Colonic mucosa (tissue), 4 donors: ENCODE data around the gene YAE1. TPM values are rescaled to one million over a fixed set of nuclear protein-coding genes. Genes with fewer than 3 reads are reported as not detected.
A peak's percentile ranks its signal among the peaks of the same experiment; 100 is the strongest.
"Not testable (repeated sequence)": the region's sequence is repeated elsewhere in the genome, so short reads cannot be mapped to it uniquely, and the experiment has no call there.

ENCODE experiments used
- DNase-seq: peaks from one replicate; pipeline ENCODE4 v3.0.0-alpha.2; 2020
- H3K27ac ChIP-seq: fragments of 200-600 bp; one replicate; pipeline ENCODE4 v1.8.0; 2021
- H3K27me3 ChIP-seq: fragments of 200-600 bp; one replicate; pipeline ENCODE4 v1.8.0; 2021
- H3K36me3 ChIP-seq: fragments of 200-600 bp; one replicate; pipeline ENCODE4 v1.8.0; 2021
- H3K4me1 ChIP-seq: fragments of 200-600 bp; one replicate; pipeline ENCODE4 v1.8.0; 2021; ENCODE audit warnings: mild to moderate bottlenecking
- H3K4me3 ChIP-seq: fragments of 200-600 bp; one replicate; pipeline ENCODE4 v1.8.0; 2021
- H3K9ac ChIP-seq, 2 donors: one replicate each; pipeline ENCODE4 v1.7.0; 2013; ENCODE audit warnings: control low read depth in 2 of 2, low read depth in 2 of 2, low read length in 2 of 2
- H3K9me3 ChIP-seq: fragments of 200-600 bp; one replicate; pipeline ENCODE4 v1.8.0; 2021
- intact Hi-C: fragments of 100-400 bp; cut with DNase I; formaldehyde crosslinking; loops from one replicate; pipeline ENCODE4 v1.14.1; 2022
- total RNA-seq, 2 donors: library from RNA; stranded (reverse); fragmentation: NEBNext Ultra II Directional in 1 of 2; extraction: Animal tissue kit (Norgen Biotek cat#: 25700) in 1 of 2; gene quantifications; one replicate each; pipeline ENCODE4 v1.2.1, GENCODE V29; 2021
- TF ChIP-seq, protein P1 (sequence below): fragments of 200-600 bp; IDR thresholded peaks from one replicate; pipeline ENCODE4 v1.8.0; 2022; ENCODE audit warnings: antibody characterized with exemption, mild to moderate bottlenecking
- donor health status: healthy.
- donor health status: DM: no; HTN: no; CAD: no.
- donor health status: DM: no; HTN: no; CAD: no.

The YAE1 gene
- total RNA-seq, 2 donors from 2014 or later = 21.8 to 23.2 TPM

DNA sequence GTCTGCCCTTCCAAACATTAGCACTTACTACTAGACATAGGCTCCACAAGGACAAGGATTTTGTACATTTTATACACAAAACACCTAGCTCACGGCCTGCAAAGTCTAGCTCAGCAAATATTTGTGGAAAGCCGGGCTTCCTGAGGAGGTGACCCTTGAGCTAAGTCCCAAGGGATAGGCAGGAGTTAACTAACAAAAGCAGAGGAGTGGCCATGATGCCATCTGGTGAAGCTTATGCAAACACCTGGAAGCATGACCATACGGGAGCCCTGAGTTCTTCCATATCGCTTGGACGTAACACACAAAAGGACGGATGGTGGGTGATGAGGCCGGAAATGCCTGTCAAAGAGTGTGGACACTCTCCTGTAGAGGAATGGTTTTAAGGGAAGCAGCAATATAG, 25.9 kb upstream of the YAE1 start:
- H3K27ac ChIP-seq = no peak overlapping the region
- TF ChIP-seq, protein P1, sequence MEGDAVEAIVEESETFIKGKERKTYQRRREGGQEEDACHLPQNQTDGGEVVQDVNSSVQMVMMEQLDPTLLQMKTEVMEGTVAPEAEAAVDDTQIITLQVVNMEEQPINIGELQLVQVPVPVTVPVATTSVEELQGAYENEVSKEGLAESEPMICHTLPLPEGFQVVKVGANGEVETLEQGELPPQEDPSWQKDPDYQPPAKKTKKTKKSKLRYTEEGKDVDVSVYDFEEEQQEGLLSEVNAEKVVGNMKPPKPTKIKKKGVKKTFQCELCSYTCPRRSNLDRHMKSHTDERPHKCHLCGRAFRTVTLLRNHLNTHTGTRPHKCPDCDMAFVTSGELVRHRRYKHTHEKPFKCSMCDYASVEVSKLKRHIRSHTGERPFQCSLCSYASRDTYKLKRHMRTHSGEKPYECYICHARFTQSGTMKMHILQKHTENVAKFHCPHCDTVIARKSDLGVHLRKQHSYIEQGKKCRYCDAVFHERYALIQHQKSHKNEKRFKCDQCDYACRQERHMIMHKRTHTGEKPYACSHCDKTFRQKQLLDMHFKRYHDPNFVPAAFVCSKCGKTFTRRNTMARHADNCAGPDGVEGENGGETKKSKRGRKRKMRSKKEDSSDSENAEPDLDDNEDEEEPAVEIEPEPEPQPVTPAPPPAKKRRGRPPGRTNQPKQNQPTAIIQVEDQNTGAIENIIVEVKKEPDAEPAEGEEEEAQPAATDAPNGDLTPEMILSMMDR = no peak
- intact Hi-C loops = no loop called here

GRCh38 chr7:39541511-39541910, 24.7 kb upstream of the YAE1 start:
- Histone ChIP-seq H3K27me3 (no peaks in the 10 kb centered on the region), H3K9ac (no peak overlapping the region), H3K4me3 (no peak overlapping the region), H3K36me3 (no peaks in the 10 kb centered on the region), H3K4me1 (no peaks in the 10 kb centered on the region), H3K27ac (no peak overlapping the region), H3K9me3 (no peaks in the 10 kb centered on the region)
- intact Hi-C loops = no loop called here
- TF ChIP-seq, protein P1 = no peak
- no peak for DNase-seq

More for the DNA sequence above, 25.9 kb upstream of the YAE1 start:
- H3K9ac ChIP-seq = no peak overlapping the region
- H3K4me1 ChIP-seq = no peaks in the 10 kb centered on the region
- H3K9me3 ChIP-seq = no peaks in the 10 kb centered on the region
- no peaks in the 10 kb centered on the region for H3K36me3 ChIP-seq
- no peak overlapping the region for H3K4me3 ChIP-seq
- DNase-seq = peak; percentile 50
- H3K27me3 ChIP-seq = no peaks in the 10 kb centered on the region

- H3K4me1 ChIP-seq, H3K27ac ChIP-seq, H3K9ac ChIP-seq, H3K9me3 ChIP-seq, H3K27me3 ChIP-seq, H3K4me3 ChIP-seq, intact Hi-C loops, DNase-seq, H3K36me3 ChIP-seq: not testable (repeated sequence)
Observed at GRCh38 chr7:39544774-39545173, 21.4 kb upstream of the YAE1 start.

DNA sequence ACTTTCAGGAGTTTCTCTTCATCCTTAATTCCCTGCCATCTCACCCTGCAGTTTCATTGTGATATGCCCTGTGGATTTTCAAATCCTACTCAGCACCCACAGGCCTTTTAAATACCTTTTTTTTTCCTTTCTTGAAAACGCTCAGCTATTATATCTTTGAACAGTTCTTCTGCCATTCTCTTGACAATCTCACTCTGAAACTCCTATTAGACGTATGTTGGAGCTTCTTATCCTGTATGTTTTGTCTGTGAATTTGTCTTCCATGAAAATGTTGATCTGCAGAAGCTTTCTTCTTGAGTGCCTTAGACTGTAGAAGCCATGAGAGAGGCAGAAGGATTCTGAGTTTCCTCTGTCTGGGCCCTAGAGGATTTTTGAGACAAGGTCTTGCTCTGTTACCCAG, 18.9 kb upstream of the YAE1 start:
- intact Hi-C loops = no loop called here
- TF ChIP-seq, protein P1 = no peak

GRCh38 chr7:39550411-39550810, 15.8 kb upstream of the YAE1 start:
- no peak for DNase-seq
- TF ChIP-seq, protein P1 = no peak

More for the DNA sequence above, 18.9 kb upstream of the YAE1 start:
- no peak for DNase-seq
- no peaks in the 10 kb centered on the region for H3K4me1 ChIP-seq
- H3K4me3 ChIP-seq = no peak overlapping the region
- no peaks in the 10 kb centered on the region for H3K27me3 ChIP-seq
- no peaks in the 10 kb centered on the region for H3K9me3 ChIP-seq
- no peak overlapping the region for H3K9ac ChIP-seq
- no peak overlapping the region for H3K27ac ChIP-seq
- no peaks in the 10 kb centered on the region for H3K36me3 ChIP-seq

GRCh38 chr7:39553436-39553835, 12.8 kb upstream of the YAE1 start:
- H3K4me3 ChIP-seq = no peak overlapping the region
- no peak overlapping the region for H3K27ac ChIP-seq
- no peaks in the 10 kb centered on the region for H3K36me3 ChIP-seq

More at GRCh38 chr7:39550411-39550810, 15.8 kb upstream of the YAE1 start:
- no peak overlapping the region for H3K9ac ChIP-seq
- no peak overlapping the region for H3K27ac ChIP-seq
- H3K9me3 ChIP-seq = no peaks in the 10 kb centered on the region
- no peaks in the 10 kb centered on the region for H3K36me3 ChIP-seq
- no peaks in the 10 kb centered on the region for H3K4me1 ChIP-seq
- H3K27me3 ChIP-seq = no peaks in the 10 kb centered on the region
- intact Hi-C loops = no loop called here
- no peak overlapping the region for H3K4me3 ChIP-seq

More at GRCh38 chr7:39553436-39553835, 12.8 kb upstream of the YAE1 start:
- Histone ChIP-seq H3K4me1 (no peaks in the 10 kb centered on the region), H3K9ac (no peak overlapping the region), H3K9me3 (no peaks in the 10 kb centered on the region), H3K27me3 (no peaks in the 10 kb centered on the region)
- no peak for DNase-seq
- TF ChIP-seq, protein P1 = no peak
- intact Hi-C loops = no loop called here
